Measurements from ENCODE around the gene CEP72.

Gene CEP72

DNA sequence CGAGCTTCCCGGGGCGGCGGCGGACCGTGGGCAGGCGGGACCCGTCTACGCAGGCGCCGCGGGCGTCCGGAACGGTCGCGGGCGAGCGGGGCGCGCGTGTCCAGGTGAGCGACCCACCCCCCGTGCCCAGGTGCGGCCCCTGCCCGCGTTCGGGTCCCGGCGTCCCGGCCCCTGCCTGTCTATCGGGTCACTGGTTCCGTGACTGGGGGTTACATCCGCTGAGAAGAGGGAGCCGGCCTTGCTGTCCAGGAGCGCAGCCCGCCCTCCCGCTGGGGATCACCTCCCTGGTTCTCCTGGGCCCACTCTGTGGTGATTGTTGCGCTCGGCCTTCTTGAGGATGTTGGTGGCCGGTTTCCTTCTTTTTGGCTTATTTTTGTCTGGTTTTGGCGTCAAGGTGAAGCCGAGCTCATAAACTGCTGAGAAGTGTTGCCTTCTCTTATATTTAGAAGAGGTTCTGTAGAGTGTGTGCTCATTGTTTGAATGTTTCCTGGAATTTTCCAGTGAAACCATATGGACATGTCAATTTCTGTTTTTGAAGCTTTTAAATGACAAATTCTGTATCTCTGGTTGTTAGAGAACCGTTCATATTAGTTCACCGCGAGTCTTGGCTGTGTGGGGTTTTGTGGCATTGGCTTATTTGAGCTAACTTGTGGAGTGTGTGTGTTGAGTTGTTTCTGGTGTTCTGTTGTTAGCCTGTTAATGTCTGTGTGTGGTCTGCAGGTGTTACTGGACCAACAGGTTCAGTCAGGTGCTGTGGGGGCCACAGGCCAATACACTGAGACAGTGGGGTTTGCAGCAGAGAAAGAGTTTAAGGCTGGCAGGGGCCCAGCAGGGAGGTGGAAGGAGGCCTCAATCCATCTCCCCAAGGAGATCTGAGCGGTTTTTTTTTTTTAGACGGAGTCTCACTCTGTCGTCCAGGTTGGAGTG, 621 bp downstream of the CEP72 start:
- peaks cover 30% of the 10 kb centered on the region for H3K36me3 Mint-ChIP-seq
- DNase-seq (ENCODE audit: low spot score in 2 of 2) (no peak), ATAC-seq (peak; percentile 42)
- peaks cover 54% of the 10 kb centered on the region for H3K4me1 Mint-ChIP-seq
- H3K4me3 Mint-ChIP-seq = peak overlapping the region; percentile 78
- peaks cover 5% of the 10 kb centered on the region for H3K9me3 Mint-ChIP-seq
- peak overlapping the region; percentile 84 for H3K27ac Mint-ChIP-seq

DNA sequence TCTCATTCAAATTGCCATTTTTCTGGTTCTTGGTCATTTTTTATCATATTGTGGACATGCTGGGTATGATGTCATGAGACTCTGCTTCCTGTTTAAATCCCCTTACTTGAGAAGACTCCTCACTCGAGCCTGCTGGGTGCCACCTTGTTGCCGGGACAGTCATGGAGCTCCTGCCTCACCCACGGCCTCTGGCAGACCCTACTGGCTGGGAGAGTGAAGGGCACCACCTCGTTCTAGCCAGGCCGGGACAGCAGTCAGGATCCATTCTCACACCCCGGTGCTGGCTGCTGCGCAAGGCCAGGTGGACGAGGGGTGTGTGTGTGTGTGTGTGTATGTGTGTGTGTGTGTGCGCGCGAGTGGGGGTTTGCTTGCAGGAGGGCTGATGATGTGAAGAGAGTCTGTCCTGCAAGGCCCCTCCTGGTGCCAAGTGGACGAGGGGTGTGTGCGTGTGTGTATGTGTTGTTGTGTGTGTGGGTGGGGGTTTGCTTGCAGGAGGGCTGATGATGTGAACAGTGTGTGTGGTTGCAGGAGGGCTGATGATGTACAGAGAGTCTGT, 4.4 kb downstream of the CEP72 start:
- Mint-ChIP-seq H3K4me1 (peaks cover 39% of the 10 kb centered on the region), H3K36me3 (peaks cover 43% of the 10 kb centered on the region), H3K4me3 (no peak overlapping the region), H3K27ac (peak overlapping the region; percentile 45), H3K9me3 (peaks cover 5% of the 10 kb centered on the region)
- ATAC-seq (no peak), DNase-seq (ENCODE audit: low spot score in 2 of 2) (no peak)

DNA sequence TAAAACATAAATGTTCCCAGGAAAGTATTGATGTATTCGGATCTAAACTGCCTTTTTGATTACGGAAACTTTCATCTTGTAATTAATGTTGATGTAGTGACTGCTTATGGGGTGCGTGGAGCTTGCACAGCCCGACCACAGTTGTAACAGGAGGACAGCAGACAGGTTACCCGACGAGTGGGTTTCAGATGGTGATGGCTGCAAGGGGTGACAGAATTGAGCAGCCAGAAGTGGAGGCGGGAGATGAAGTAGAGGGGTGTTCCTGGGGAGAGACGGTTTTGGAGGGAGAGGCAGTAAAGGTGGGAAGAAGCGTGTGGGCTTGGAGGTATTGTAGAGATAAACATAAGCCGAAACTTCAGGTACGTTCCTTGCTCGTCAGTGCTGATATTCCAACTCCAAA, 5.8 kb downstream of the CEP72 start:
- Mint-ChIP-seq H3K4me3 (no peak overlapping the region), H3K27ac (no peak overlapping the region), H3K4me1 (peaks cover 34% of the 10 kb centered on the region), H3K36me3 (peaks cover 37% of the 10 kb centered on the region), H3K9me3 (peaks cover 5% of the 10 kb centered on the region)
- ATAC-seq = no peak
- DNase-seq (ENCODE audit: low spot score in 2 of 2) = no peak

DNA sequence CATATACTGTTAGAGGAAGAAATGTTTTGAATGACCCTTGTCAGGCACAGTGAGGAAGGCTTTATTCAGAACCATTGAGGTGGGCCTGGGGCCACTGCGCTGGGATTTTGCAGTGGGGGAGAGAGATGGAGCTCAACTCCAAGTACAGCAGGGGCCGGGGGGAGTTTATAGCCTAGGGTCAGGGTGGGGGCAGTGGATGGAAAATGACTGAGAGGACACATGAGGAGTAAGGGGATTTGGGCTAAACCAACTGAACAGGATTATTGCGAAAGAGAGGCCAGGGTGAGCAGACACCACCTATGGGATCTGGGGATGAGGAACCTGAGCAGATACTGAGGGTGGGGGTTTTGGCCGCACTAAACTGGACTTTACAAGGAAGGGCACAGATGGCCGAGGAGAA, 6.3 kb downstream of the CEP72 start:
- Mint-ChIP-seq H3K4me1 (peaks cover 29% of the 10 kb centered on the region), H3K4me3 (no peak overlapping the region), H3K27ac (no peak overlapping the region), H3K9me3 (peaks cover 5% of the 10 kb centered on the region), H3K36me3 (peaks cover 38% of the 10 kb centered on the region)
- ATAC-seq (no peak), DNase-seq (ENCODE audit: low spot score in 2 of 2) (no peak)

- Mint-ChIP-seq H3K4me1 (peaks cover 22% of the 10 kb centered on the region), H3K9me3 (peaks cover 5% of the 10 kb centered on the region), H3K36me3 (peaks cover 41% of the 10 kb centered on the region), H3K4me3 (no peak overlapping the region), H3K27ac (no peak overlapping the region)
- no peak for DNase-seq (ENCODE audit: low spot score in 2 of 2)
- no peak for ATAC-seq
Observed at GRCh38 chr5:619444-619843, 7.3 kb downstream of the CEP72 start.

GRCh38 chr5:620152-620551, 8.0 kb downstream of the CEP72 start:
- Mint-ChIP-seq H3K4me1 (peaks cover 18% of the 10 kb centered on the region), H3K27ac (no peak overlapping the region), H3K4me3 (no peak overlapping the region), H3K9me3 (peaks cover 5% of the 10 kb centered on the region), H3K36me3 (peaks cover 36% of the 10 kb centered on the region)
- no peak for DNase-seq (ENCODE audit: low spot score in 2 of 2)
- no peak for ATAC-seq

GRCh38 chr5:620586-621180, 8.5 kb downstream of the CEP72 start:
- Mint-ChIP-seq H3K36me3 (peaks cover 40% of the 10 kb centered on the region), H3K9me3 (peaks cover under 1% of the 10 kb centered on the region), H3K27ac (no peak overlapping the region), H3K4me1 (peaks cover 18% of the 10 kb centered on the region), H3K4me3 (no peak overlapping the region)
- DNase-seq (ENCODE audit: low spot score in 2 of 2) = no peak
- no peak for ATAC-seq

DNA sequence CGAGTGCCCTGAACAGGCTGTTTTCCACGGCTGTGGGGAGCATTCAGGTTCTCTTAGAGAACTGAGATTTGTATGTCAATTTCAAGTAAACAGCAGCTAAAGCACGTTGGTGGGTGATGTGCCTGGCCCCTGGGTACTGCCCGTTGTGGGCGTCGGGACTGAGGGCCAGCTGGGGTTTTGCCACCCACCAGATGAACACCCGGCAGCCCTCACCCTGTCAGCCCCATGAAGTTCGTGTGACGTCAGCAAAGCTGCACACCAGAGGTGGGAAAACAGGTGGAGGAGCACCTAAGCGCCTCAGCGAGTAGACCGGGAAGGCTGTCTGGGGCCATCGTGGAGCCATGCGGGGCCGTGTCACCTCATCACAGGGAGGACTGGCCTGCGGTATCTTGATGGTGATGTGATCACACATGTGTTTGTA, 9.2 kb downstream of the CEP72 start:
- Mint-ChIP-seq H3K27ac (no peak overlapping the region), H3K4me3 (no peak overlapping the region), H3K9me3 (no peaks in the 10 kb centered on the region), H3K36me3 (peaks cover 40% of the 10 kb centered on the region), H3K4me1 (peaks cover 11% of the 10 kb centered on the region)
- ATAC-seq = no peak
- no peak for DNase-seq (ENCODE audit: low spot score in 2 of 2)

- H3K4me1 Mint-ChIP-seq = peaks cover 5% of the 10 kb centered on the region
- peak overlapping the region; percentile 67 for H3K27ac Mint-ChIP-seq
- no peaks in the 10 kb centered on the region for H3K9me3 Mint-ChIP-seq
- peaks cover 40% of the 10 kb centered on the region for H3K36me3 Mint-ChIP-seq
- H3K4me3 Mint-ChIP-seq = no peak overlapping the region
- ATAC-seq = no peak
- no peak for DNase-seq (ENCODE audit: low spot score in 2 of 2)
Observed at GRCh38 chr5:622359-622758, 10.2 kb downstream of the CEP72 start.

DNA sequence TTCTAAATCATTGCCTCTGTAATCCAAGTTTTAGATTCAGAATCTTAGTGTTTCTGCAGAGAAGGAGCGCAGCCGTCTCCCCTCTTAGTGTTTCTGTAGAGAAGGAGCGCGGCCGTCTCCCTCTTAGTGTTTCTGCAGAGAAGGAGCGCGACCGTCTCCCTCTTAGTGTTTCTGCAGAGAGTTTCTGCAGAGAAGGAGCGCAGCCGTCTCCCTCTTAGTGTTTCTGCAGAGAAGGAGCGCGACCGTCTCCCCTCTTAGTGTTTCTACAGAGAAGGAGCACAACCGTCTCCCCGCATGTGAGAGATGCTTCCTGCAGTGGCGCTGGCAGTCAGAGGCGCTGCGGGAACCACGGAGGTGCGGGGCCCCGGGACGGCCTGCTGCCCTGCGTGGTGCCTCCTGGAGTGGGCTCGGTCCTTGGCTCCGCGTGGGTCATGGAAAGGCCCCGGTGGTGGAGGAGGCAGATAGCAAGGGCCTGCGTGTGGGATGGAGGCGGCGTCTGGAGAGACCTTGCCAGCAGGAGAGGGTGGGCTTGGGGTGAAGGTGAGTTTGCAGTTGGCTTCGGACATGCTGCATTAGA, 10.9 kb downstream of the CEP72 start:
- H3K4me1 Mint-ChIP-seq = peaks cover 1% of the 10 kb centered on the region
- no peak overlapping the region for H3K27ac Mint-ChIP-seq
- ATAC-seq (no peak), DNase-seq (ENCODE audit: low spot score in 2 of 2) (no peak)
- H3K4me3 Mint-ChIP-seq = no peak overlapping the region
- H3K9me3 Mint-ChIP-seq = no peaks in the 10 kb centered on the region
- peaks cover 46% of the 10 kb centered on the region for H3K36me3 Mint-ChIP-seq

DNA sequence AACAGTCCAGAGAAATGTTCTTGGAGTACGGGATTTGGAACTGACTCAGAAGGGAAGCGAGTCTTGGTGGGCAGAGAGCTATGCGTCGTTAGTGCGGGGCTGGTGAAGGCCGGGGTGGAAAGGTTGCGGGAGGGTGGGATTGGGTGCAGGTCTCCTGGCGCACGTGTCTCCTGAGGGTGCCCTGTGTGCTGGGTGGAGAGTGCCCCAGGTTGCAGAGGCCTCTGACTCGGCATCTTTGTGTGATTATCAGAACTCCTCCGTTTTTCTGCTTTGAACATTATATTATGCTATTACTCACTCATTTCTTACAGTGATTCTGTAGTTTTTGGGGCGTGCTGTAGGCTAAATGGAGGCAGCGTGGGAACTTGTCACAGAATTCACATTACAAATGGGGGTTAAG, 11.4 kb downstream of the CEP72 start:
- ATAC-seq (no peak), DNase-seq (ENCODE audit: low spot score in 2 of 2) (no peak)
- no peak overlapping the region for H3K27ac Mint-ChIP-seq
- no peaks in the 10 kb centered on the region for H3K9me3 Mint-ChIP-seq
- H3K36me3 Mint-ChIP-seq = peaks cover 47% of the 10 kb centered on the region
- H3K4me1 Mint-ChIP-seq = no peaks in the 10 kb centered on the region
- H3K4me3 Mint-ChIP-seq = no peak overlapping the region

DNA sequence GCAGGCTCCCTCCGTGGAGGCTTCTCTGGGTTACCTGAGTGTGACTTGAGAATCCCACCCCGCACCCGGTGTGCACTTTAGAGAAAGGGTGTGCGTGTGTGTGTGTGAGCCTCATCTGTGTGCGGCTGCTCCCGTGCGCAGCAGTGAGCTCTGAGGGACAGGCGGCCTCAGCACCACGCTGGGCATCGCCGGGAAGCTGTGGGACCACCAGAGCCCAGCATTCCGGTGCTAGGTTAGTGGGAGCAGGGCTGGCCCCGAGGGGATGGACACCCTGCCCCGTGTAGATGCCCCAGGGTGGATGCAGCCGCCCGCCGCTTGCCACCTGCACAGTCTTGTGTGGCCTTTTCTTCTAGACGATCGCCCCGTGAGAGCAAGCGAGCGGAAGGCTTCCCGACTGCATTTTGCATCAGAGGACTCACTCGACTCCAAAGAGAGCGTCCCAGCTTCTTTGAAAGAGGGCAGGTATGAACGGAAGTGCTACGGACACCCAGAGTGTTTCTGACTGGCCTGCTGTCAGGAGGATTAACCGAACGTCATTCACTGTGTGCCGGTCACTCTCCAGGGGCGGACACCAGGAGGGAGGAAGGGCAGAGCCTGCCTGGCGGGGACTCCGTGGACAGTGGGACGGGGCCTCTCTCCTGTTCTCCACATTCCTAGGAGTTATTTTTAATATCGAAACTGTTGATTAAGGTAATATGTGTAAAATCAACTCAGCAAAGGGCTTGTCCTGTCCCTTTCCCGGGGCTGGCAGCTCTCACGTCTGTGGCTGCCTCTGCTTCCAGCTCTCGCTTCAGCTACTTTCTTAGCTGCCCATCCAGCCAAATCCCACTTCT, 12.2 kb downstream of the CEP72 start:
- H3K27ac Mint-ChIP-seq = no peak overlapping the region
- DNase-seq (ENCODE audit: low spot score in 2 of 2) (no peak), ATAC-seq (no peak)
- no peaks in the 10 kb centered on the region for H3K4me1 Mint-ChIP-seq
- peaks cover 42% of the 10 kb centered on the region for H3K36me3 Mint-ChIP-seq
- no peaks in the 10 kb centered on the region for H3K9me3 Mint-ChIP-seq
- no peak overlapping the region for H3K4me3 Mint-ChIP-seq

DNA sequence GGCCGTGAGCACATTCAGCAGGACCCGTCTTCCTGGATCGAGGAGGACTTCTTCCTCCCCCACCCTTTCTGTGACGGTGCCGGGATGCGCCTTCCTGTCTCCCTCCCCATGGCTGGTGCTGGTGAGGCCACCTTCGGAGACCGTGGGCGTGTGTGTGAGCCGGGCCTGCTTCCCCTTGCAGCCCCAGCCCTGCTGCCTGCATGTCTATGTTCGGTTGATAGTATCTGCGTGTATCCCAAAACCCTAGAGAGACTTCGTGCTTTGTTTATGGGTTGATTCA, 12.8 kb downstream of the CEP72 start:
- peaks cover 39% of the 10 kb centered on the region for H3K36me3 Mint-ChIP-seq

DNA sequence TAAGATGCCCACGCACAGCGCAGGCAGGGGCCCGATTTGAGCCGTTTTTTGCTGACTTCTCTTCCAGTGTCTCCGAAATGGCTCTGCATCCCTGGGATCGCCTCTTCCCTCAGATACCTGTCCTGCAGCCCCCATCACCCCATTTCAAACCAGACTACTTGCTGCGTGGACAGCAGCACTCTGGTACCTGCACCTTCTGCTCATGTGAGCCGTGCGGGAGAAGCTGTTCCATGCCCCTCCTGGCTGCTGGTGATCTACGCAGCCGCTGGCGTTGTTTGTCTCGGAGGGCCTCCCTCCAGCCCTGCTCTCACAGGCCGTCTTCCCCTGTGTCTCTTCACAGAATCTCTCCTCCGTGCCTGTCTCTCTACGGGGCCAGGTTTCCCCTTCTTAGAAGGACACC, 13.4 kb downstream of the CEP72 start:
- Mint-ChIP-seq H3K4me1 (no peaks in the 10 kb centered on the region), H3K4me3 (no peak overlapping the region), H3K9me3 (no peaks in the 10 kb centered on the region), H3K36me3 (peaks cover 39% of the 10 kb centered on the region), H3K27ac (no peak overlapping the region)
- ATAC-seq (no peak), DNase-seq (ENCODE audit: low spot score in 2 of 2) (no peak)

More for the DNA sequence above, 12.8 kb downstream of the CEP72 start:
- Mint-ChIP-seq H3K4me1 (no peaks in the 10 kb centered on the region), H3K27ac (no peak overlapping the region), H3K4me3 (no peak overlapping the region), H3K9me3 (no peaks in the 10 kb centered on the region)
- DNase-seq (ENCODE audit: low spot score in 2 of 2) (no peak), ATAC-seq (no peak)

DNA sequence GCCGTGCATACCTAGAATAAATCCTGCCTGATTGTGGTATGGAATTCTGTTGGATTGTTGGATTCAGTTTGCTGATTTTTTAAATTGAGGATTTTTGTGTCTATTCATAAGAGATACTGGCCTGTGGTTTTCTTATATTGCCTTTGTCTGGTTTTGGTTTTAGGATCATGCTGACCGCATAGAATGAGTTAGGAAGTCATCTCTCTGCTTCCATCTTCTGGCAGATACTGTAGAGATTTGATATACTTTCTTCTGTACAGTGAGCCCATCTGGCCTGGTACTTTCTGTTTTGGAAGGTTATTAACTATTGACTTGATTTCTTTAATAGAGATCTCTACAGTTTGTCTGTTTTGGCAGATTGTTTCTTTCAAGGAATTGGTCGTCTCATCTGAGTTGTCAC, 14.7 kb downstream of the CEP72 start:
- ATAC-seq = no peak
- DNase-seq (ENCODE audit: low spot score in 2 of 2) = no peak
- Mint-ChIP-seq H3K4me1 (no peaks in the 10 kb centered on the region), H3K36me3 (peaks cover 33% of the 10 kb centered on the region), H3K4me3 (no peak overlapping the region), H3K9me3 (no peaks in the 10 kb centered on the region), H3K27ac (no peak overlapping the region)
